ENCODE measurements around the gene RAB9A. TPM values are rescaled to one million over a fixed set of nuclear protein-coding genes. Genes with fewer than 3 reads are reported as not detected.

The RAB9A gene
- polyA plus RNA-seq, 1 of the 3 experiments (the other 2 are of a cell fraction): 15.3 TPM

DNA sequence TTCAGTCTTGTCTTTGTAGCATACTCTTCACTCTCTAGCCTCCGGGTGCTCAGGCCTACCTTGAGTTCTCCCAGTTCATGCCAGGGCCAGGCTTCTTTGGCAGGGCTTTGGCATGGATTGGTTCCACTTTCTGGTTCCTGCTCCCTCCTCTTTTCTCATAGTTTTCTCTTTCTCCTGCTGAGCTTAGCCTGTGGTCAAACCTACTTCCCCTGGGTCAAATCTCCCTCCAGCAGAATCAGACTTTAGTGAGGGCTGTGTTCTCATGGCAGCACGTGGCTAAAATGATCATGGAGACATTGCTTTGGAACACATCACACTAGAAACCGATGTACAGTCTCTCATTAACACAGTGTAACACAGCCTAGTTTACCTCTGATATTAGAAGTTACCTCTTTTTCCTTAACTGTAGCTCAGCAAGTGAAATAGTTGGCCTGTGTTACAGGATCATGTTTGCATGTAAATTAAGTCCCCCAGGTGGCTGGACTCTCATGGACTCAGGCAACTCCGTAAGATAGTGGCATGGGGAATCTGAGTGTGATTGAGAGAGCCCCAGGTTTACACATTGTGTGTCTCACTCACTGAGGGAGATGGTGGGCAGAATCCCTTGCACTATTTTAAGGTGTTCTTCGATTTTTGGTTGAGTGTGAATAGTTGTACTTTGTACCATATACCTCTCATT, 13.3 kb downstream of the RAB9A start:
- no peak overlapping the region for H2AFZ ChIP-seq (ENCODE audit: low read depth)
- ChIA-PET POLR2A (no interaction called here), CTCF (no interaction called here)
- peaks cover 83% of the 10 kb centered on the region for H3K79me2 ChIP-seq (ENCODE audit: insufficient read depth)
- TF ChIP-seq JUND (IDR thresholded peaks at IDR 0.05) (no peak), MXI1 (IDR thresholded peaks at IDR 0.05; ENCODE audit: low read depth, low read length) (no peak), FOXJ3 (CRISPR knock-in tag; IDR thresholded peaks at IDR 0.05) (no peak)
- 91% methylated on average over 5 of the region's 5 CpGs for WGBS (ENCODE audit: low lambda C conversion rate)
- H3K36me3 ChIP-seq (replicated peaks in 1 of 2; ENCODE audit: control insufficient read depth in 1 of 2, insufficient read depth in 2 of 2, low read length in 1 of 2): peaks cover 4 to 10% of the 10 kb centered on the region in 2 experiments
- no peak overlapping the region for H3K9ac ChIP-seq
- H4K20me1 ChIP-seq (ENCODE audit: insufficient read depth): peaks cover 37% of the 10 kb centered on the region
- H3K9me2 ChIP-seq: no peaks in the 10 kb centered on the region
- no peaks in the 10 kb centered on the region for H3K27me3 ChIP-seq (ENCODE audit: insufficient read depth)
- H3K4me3 ChIP-seq (ENCODE audit: low read depth in 2 of 2, low read length in 1 of 2): no peak overlapping the region
- no peak overlapping the region for H3K4me2 ChIP-seq
- H3K27ac ChIP-seq (ENCODE audit: low read depth in 2 of 2, low read length in 1 of 2): no peak overlapping the region
- peaks cover 0 to 20% of the 10 kb centered on the region in 2 experiments; a peak in 1 of 4 replicates for H3K4me1 ChIP-seq (ENCODE audit: control insufficient read depth in 1 of 2, insufficient read depth in 2 of 2, low read depth in 1 of 2, low read length in 1 of 2)
- H3K9me3 ChIP-seq: no peaks in the 10 kb centered on the region
- no peaks in the 10 kb centered on the region for H3F3A ChIP-seq (replicated peaks; ENCODE audit: insufficient read depth)
- DNase-seq: no peak

DNA sequence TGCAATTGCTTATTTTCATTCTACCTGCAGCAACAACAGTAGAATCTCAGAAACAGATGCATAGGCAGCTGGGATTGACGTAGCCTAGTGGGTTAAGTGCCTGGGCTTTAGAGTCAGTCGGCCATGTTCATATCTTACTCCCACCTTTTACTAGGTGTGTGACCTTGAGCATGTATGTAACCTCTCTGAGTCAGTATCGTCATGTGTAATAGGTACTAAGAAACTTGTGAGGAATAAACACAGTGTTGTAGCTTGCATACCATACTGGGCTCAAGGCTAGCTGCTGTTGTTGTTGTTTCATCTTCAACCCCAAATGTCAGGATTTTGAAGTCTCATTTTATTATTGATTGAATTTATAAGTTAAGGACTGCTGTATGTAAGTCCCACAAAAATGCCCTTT, 14.2 kb downstream of the RAB9A start:
- DNase-seq: no peak
- no peaks in the 10 kb centered on the region for H3K9me3 ChIP-seq
- H2AFZ ChIP-seq (ENCODE audit: low read depth): no peak overlapping the region
- H3K27ac ChIP-seq (ENCODE audit: low read depth in 2 of 2, low read length in 1 of 2): no peak overlapping the region
- peaks cover 82% of the 10 kb centered on the region for H3K79me2 ChIP-seq (ENCODE audit: insufficient read depth)
- peaks cover 7 to 16% of the 10 kb centered on the region in 2 experiments for H3K36me3 ChIP-seq (replicated peaks in 1 of 2; ENCODE audit: control insufficient read depth in 1 of 2, insufficient read depth in 2 of 2, low read length in 1 of 2)
- peaks cover 36% of the 10 kb centered on the region for H4K20me1 ChIP-seq (ENCODE audit: insufficient read depth)
- no peak overlapping the region for H3K9ac ChIP-seq
- H3K4me3 ChIP-seq (ENCODE audit: low read depth in 2 of 2, low read length in 1 of 2): no peak overlapping the region
- ChIA-PET POLR2A (no interaction called here), CTCF (interaction anchor here (0.8 kb wide), 1 partner anchor 14 kb away, joined by 4 read pairs; the partner anchor contains the start of gene RAB9A)
- 100% methylated on average over 3 of the region's 3 CpGs for WGBS (ENCODE audit: low lambda C conversion rate)
- no peaks in the 10 kb centered on the region for H3F3A ChIP-seq (replicated peaks; ENCODE audit: insufficient read depth)
- no peaks in the 10 kb centered on the region for H3K9me2 ChIP-seq
- no peaks in the 10 kb centered on the region for H3K27me3 ChIP-seq (ENCODE audit: insufficient read depth)
- no peak overlapping the region for H3K4me2 ChIP-seq
- peaks cover 0 to 19% of the 10 kb centered on the region in 2 experiments; a peak in 1 of 4 replicates for H3K4me1 ChIP-seq (ENCODE audit: control insufficient read depth in 1 of 2, insufficient read depth in 2 of 2, low read depth in 1 of 2, low read length in 1 of 2)
- TF ChIP-seq ELF1 (IDR thresholded peaks at IDR 0.05) (no peak), RFX5 (IDR thresholded peaks at IDR 0.05; ENCODE audit: low read length) (no peak), SIN3A (IDR thresholded peaks at IDR 0.05; ENCODE audit: borderline replicate concordance, low read depth, low read length) (no peak), POLR2AphosphoS5 (IDR thresholded peaks at IDR 0.05; ENCODE audit: low read depth, low read length) (no peak), IRF3 (IDR thresholded peaks at IDR 0.05; ENCODE audit: low read depth, low read length) (no peak), MXI1 (IDR thresholded peaks at IDR 0.05; ENCODE audit: low read depth, low read length) (no peak), GABPA (IDR thresholded peaks at IDR 0.05; ENCODE audit: low read depth) (no peak), CHD2 (IDR thresholded peaks at IDR 0.05; ENCODE audit: low read length, partially characterized antibody) (no peak), CTCF (IDR thresholded peaks at IDR 0.05) (no peak), NRF1 (IDR thresholded peaks at IDR 0.05; ENCODE audit: low read depth, low read length) (no peak), YY1 (IDR thresholded peaks at IDR 0.05; ENCODE audit: low read depth) (no peak), RXRA (IDR thresholded peaks at IDR 0.05; ENCODE audit: borderline replicate concordance, low read depth) (no peak), EP300 (IDR thresholded peaks at IDR 0.05; ENCODE audit: borderline replicate concordance in 1 of 2, low read depth in 1 of 2, low read length in 1 of 2) (no peak), FOSL2 (IDR thresholded peaks at IDR 0.05; ENCODE audit: borderline replicate concordance, low read depth) (no peak)
- TF ChIP-seq, protein P1, sequence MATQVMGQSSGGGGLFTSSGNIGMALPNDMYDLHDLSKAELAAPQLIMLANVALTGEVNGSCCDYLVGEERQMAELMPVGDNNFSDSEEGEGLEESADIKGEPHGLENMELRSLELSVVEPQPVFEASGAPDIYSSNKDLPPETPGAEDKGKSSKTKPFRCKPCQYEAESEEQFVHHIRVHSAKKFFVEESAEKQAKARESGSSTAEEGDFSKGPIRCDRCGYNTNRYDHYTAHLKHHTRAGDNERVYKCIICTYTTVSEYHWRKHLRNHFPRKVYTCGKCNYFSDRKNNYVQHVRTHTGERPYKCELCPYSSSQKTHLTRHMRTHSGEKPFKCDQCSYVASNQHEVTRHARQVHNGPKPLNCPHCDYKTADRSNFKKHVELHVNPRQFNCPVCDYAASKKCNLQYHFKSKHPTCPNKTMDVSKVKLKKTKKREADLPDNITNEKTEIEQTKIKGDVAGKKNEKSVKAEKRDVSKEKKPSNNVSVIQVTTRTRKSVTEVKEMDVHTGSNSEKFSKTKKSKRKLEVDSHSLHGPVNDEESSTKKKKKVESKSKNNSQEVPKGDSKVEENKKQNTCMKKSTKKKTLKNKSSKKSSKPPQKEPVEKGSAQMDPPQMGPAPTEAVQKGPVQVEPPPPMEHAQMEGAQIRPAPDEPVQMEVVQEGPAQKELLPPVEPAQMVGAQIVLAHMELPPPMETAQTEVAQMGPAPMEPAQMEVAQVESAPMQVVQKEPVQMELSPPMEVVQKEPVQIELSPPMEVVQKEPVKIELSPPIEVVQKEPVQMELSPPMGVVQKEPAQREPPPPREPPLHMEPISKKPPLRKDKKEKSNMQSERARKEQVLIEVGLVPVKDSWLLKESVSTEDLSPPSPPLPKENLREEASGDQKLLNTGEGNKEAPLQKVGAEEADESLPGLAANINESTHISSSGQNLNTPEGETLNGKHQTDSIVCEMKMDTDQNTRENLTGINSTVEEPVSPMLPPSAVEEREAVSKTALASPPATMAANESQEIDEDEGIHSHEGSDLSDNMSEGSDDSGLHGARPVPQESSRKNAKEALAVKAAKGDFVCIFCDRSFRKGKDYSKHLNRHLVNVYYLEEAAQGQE (IDR thresholded peaks at IDR 0.05; ENCODE audit: low read depth, low read length): no peak
- TF ChIP-seq, protein P2, sequence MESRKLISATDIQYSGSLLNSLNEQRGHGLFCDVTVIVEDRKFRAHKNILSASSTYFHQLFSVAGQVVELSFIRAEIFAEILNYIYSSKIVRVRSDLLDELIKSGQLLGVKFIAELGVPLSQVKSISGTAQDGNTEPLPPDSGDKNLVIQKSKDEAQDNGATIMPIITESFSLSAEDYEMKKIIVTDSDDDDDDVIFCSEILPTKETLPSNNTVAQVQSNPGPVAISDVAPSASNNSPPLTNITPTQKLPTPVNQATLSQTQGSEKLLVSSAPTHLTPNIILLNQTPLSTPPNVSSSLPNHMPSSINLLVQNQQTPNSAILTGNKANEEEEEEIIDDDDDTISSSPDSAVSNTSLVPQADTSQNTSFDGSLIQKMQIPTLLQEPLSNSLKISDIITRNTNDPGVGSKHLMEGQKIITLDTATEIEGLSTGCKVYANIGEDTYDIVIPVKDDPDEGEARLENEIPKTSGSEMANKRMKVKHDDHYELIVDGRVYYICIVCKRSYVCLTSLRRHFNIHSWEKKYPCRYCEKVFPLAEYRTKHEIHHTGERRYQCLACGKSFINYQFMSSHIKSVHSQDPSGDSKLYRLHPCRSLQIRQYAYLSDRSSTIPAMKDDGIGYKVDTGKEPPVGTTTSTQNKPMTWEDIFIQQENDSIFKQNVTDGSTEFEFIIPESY (IDR thresholded peaks at IDR 0.05; ENCODE audit: borderline replicate concordance, low read depth): no peak

Measured in SK-N-SH (cell line).